GM12865 (cell line): ENCODE data around the gene LPAR3.

ENCODE experiments used
- DNase-seq: peaks from one replicate; pipeline ENCODE4 v3.0.0; 2010; ENCODE audit warnings: low read depth
- H3K4me3 ChIP-seq: 2 replicates; pipeline ENCODE4 v1.5.1; 2011; ENCODE audit warnings: mild to moderate bottlenecking, low read depth, low read length, control low read depth
- TF ChIP-seq, protein P1 (sequence below): IDR thresholded peaks from 2 replicates; pipeline ENCODE4 v1.5.1; 2011; ENCODE audit warnings: low read length, control low read depth, low read depth, inconsistent platforms; ENCODE audit not compliant: insufficient read depth; ENCODE audit errors: missing control alignments

The LPAR3 gene

DNA sequence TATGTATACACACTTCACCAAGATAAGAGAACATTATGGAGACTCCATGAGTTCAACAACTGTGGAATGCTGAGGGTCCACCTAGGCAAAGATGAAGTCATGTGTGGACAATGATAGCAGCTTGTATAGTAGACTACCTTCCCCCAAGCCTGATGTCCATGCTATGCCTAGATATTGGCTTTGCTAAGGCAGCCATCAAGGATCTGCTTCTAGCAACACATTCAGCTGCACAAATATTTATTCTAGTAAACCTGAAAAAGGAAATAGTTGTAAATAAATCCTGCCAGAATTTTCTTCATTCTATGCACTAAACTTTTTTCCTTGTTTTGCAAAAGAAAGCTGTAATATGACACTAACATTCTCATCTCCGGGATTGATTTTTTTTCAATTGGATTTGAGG lies 7.0 kb upstream of the LPAR3 start:
- TF ChIP-seq, protein P1, sequence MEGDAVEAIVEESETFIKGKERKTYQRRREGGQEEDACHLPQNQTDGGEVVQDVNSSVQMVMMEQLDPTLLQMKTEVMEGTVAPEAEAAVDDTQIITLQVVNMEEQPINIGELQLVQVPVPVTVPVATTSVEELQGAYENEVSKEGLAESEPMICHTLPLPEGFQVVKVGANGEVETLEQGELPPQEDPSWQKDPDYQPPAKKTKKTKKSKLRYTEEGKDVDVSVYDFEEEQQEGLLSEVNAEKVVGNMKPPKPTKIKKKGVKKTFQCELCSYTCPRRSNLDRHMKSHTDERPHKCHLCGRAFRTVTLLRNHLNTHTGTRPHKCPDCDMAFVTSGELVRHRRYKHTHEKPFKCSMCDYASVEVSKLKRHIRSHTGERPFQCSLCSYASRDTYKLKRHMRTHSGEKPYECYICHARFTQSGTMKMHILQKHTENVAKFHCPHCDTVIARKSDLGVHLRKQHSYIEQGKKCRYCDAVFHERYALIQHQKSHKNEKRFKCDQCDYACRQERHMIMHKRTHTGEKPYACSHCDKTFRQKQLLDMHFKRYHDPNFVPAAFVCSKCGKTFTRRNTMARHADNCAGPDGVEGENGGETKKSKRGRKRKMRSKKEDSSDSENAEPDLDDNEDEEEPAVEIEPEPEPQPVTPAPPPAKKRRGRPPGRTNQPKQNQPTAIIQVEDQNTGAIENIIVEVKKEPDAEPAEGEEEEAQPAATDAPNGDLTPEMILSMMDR: no peak
- no peak for DNase-seq
- H3K4me3 ChIP-seq: no peak overlapping the region

DNA sequence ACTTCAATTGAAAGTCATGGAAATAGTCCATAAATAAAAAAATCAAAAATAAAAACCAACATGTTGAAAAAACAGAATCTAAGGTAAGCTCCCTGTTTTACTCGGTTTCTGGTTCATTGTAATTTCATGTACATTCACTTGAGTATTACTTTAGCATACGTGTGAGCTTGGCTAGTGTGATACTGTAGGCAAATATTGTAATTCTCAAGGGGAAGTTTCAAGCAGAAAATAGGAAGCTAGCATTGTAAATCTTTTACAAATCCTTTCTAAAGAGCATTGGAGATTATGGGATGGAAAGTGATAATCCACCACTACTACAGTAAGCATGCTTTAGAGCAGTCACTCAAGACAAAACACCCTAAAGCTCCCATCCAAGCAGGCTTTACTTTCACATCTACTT lies 3.3 kb upstream of the LPAR3 start:
- DNase-seq: no peak

DNA sequence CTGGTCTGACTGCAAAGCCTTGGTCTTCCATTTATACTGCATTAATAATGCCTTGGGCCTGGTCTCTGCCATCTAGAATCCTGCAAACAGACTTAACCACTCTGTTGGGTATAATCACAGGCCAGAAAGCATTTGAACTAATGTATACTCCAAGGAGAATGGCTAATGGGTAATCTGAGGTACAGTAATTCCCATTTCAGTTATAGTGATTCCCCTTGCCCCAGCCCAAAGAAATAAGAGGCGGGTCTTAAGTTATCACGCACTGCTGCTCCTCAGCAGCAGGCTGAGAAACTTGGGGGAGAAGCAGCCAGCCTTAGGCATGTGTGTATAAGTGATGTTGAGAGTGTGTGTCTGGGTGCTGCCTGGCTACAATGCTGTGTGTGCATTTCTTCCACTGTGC lies 2.4 kb downstream of the LPAR3 start:
- TF ChIP-seq, protein P1: no peak
- DNase-seq: no peak
- H3K4me3 ChIP-seq: no peak overlapping the region

More for the DNA sequence above, 3.3 kb upstream of the LPAR3 start:
- TF ChIP-seq, protein P1: no peak
- no peak overlapping the region for H3K4me3 ChIP-seq

DNA sequence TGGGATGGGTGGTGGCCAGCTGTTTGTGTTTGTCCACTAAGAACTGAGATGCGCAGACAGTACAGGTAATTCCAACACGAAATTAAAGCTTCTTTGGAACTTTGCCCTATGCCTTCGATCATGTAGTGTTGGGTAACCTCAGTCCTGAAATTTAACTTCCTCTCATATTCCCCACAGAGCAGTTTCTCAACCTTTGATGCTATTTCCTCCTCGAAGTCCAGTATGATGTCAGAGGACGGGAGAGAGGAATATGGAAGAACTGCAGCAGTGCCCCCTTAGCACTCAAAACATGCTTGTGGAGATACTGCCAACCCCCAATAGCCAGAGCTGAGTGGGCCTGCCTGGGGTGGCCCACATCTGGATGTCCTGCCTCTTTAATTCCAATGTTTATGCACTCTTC lies 3.6 kb downstream of the LPAR3 start:
- TF ChIP-seq, protein P1: no peak
- DNase-seq: no peak
- no peak overlapping the region for H3K4me3 ChIP-seq

DNA sequence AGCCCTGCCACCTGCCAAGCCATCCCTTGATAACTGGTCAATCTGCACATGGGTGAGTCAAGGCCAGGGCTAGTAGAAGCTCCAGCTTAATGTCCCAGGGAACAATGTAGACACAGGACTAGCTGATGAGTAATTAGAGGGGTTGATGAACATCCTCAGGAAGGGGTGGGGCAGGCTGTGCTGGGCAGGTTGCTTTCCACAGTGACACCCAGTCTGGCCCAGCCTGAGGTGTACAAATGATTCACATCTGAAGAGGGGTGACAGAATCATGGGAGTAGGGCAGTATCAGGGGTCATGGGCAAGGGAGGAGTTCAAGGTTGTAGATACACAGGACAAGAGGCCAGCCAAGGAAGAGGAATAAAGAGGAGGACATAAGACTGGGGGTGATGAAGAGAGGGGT lies 4.3 kb downstream of the LPAR3 start:
- no peak overlapping the region for H3K4me3 ChIP-seq
- DNase-seq: no peak
- TF ChIP-seq, protein P1: no peak

DNA sequence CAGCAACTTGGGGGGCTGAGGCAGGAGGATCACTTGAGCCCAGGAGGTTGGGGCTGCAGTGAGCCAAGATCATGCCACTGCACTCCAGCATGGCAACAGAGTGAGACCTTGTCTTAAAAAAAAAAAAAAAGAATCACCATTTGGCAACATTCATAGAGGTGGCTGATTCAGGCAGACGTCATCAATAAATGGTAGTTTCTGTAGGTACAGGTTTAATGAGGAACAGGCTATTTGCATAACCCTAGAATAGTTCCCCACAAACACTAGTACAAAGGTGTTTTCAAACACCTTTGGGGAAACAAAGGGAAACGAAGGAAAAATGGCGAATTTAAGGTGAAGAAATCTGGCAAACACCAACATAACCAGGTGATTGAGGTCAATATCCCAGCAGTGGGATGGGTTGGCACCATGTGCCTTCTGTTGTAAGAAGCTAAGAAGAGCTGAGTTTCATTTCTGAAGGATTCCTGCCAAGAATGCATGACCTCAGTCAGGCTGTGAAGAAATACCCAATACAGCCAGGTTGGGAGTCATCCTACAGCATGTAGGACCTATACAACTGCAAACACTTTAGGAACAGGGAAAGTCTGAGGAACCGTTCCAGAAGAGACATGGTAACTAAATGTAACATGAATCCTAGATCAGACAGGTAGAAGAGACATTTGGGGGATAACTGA lies 5.6 kb downstream of the LPAR3 start:
- TF ChIP-seq, protein P1: no peak
- H3K4me3 ChIP-seq: no peak overlapping the region
- DNase-seq: no peak

DNA sequence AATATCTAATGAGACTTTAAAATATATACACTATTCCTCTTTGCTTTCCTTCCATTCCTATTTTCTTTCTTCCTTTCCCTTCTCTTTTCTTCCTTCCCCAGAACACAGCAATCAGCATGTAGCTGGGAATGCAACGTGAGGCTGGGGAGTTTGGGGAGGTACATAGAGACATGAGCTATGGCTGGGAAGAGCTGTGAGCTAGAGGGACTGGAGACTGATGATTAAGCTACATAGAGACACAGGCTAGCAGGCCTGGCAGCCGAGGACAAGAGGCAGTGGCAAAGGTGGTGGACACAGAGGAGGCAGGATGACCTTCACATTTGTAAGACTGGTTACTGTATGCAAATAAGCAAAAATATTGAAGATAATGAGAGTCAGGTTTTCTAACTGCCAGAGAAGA lies 7.5 kb downstream of the LPAR3 start:
- DNase-seq: no peak
- H3K4me3 ChIP-seq: no peak overlapping the region
- TF ChIP-seq, protein P1: no peak
